Measurements from ENCODE around the gene OSBPL10.

OSBPL10 gene

DNA sequence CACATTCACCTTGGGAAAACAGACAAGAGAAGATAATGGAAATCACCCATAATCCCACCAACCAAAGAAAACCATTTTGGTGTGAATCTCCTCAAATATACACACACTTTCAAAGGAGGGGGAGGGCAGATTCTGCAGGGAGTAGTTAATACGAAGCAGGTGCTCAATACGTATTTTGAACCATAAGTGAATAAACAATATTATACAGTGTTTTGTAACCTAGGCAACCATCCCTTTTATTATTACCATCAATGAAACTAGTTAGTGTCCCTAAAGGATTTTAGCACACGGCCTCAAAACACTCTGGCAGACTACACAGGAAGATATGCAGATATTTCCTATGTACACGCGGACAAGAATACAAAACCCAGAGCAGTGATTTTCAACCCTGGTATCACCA is 6.1 kb downstream of the OSBPL10 start:
- TF ChIP-seq, protein P1, sequence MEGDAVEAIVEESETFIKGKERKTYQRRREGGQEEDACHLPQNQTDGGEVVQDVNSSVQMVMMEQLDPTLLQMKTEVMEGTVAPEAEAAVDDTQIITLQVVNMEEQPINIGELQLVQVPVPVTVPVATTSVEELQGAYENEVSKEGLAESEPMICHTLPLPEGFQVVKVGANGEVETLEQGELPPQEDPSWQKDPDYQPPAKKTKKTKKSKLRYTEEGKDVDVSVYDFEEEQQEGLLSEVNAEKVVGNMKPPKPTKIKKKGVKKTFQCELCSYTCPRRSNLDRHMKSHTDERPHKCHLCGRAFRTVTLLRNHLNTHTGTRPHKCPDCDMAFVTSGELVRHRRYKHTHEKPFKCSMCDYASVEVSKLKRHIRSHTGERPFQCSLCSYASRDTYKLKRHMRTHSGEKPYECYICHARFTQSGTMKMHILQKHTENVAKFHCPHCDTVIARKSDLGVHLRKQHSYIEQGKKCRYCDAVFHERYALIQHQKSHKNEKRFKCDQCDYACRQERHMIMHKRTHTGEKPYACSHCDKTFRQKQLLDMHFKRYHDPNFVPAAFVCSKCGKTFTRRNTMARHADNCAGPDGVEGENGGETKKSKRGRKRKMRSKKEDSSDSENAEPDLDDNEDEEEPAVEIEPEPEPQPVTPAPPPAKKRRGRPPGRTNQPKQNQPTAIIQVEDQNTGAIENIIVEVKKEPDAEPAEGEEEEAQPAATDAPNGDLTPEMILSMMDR (IDR thresholded peaks at IDR 0.05; ENCODE audit: low read depth, low read length), result no peak
- H3K4me3 ChIP-seq (ENCODE audit: low read depth, low read length), result no peak overlapping the region

DNA sequence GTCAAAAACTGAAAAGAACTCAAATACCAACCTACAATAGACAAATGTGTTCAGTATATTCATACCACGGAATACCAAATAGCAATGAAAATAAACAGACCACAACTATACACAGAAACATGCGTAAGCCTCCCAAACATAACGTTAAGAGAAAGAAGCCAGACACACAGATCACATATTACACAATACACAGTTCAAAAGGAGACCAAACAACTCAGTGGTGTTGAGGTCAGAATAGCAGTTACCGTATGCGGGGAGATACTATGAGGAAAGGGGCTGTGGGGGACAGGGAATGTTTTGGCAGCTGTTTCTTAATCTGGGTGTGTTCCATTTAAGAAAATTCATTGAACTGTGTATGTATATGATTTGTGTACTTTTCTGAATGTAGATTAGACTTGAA is 6.6 kb downstream of the OSBPL10 start:
- H3K4me3 ChIP-seq (ENCODE audit: low read depth, low read length), result no peak overlapping the region

DNA sequence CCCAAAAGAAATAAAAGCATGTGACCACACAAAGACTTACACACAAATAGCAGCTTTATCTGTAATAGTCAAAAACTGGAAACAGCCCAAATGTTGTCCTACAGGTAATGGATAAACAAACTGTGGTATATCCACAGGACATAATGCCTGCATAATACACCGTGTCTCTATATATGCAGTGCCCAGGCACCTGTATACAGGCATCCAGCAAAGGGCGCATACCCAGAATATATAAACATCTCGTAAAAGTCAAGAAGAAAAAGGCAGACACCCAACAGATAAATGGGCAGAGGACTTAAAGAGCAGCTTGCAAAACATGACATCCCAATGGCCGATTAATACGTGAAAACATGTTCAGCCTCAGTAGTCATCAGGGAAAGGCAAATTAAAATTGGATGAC is 7.2 kb downstream of the OSBPL10 start:
- TF ChIP-seq, protein P1 (IDR thresholded peaks at IDR 0.05; ENCODE audit: low read depth, low read length), result no peak
- no peak overlapping the region for H3K4me3 ChIP-seq (ENCODE audit: low read depth, low read length)

More for the DNA sequence above, 6.6 kb downstream of the OSBPL10 start:
- TF ChIP-seq, protein P1 (IDR thresholded peaks at IDR 0.05; ENCODE audit: low read depth, low read length), result no peak

DNA sequence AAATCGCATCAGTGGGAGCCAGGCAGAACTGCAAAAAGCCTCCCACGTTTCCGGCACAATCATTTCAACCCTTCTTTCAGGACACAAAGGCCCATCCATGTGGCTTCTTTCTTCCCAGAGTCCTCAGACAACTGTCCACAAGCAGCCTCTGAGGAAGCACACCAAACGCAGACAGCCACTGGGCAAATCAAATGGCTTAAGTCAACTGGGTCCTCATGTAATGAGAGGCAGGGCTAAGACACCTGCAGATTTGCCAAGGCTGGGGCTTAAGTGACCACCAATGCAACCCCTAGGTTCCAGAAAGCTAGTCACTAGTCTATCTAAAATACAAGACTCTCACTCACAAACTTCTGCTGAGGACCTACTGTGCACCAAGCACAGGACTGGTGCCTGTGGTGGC is 8.0 kb downstream of the OSBPL10 start:
- H3K4me3 ChIP-seq (ENCODE audit: low read depth, low read length), result no peak overlapping the region
- TF ChIP-seq, protein P1 (IDR thresholded peaks at IDR 0.05; ENCODE audit: low read depth, low read length), result no peak

DNA sequence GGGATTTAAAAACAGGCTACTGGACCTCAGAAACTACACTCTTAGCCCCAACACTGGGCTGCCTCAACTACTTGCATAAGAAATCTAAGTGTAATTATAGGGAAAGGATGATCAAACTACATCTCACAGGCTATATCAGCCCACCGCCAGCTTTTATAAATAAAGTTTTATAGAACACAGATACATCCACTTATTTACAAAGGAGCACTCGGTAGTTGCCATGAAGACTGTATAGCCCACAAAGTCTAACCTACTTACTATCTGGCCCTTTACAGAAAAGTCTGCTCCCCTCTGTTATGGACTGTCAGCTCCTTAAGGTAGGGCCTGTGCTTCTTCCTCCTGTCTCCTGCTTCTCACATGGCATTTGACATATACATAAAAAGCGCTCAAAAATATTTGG is 9.5 kb downstream of the OSBPL10 start:
- H3K4me3 ChIP-seq (ENCODE audit: low read depth, low read length), result no peak overlapping the region

DNA sequence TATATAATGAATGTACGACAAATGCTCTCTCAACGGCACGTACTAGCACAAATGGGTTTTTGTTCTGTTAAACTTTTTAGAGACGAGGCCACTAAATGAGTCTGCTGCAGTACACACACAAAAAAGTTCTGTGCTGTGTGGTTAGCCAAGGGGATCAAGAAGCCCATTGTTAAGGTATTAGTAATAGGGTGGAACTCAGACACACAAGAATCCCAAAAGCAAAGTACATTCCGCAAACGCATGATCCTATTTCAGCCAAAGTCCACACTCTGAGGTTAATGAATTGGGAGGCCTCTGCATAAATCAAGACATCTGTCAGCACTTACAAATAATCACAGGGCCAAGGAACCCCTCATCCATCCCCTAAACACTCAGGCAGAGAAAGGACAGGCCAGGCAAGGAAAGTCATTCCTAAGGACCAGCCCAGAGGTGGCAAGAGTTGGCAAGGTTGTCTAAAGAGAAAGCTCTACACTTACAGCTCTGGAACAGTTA is 12.1 kb downstream of the OSBPL10 start:
- peak overlapping the region; percentile 38 for H3K4me3 ChIP-seq (ENCODE audit: low read depth, low read length)
- TF ChIP-seq, protein P1 (IDR thresholded peaks at IDR 0.05; ENCODE audit: low read depth, low read length), result no peak

More for the DNA sequence above, 9.5 kb downstream of the OSBPL10 start:
- TF ChIP-seq, protein P1 (IDR thresholded peaks at IDR 0.05; ENCODE audit: low read depth, low read length), result no peak

DNA sequence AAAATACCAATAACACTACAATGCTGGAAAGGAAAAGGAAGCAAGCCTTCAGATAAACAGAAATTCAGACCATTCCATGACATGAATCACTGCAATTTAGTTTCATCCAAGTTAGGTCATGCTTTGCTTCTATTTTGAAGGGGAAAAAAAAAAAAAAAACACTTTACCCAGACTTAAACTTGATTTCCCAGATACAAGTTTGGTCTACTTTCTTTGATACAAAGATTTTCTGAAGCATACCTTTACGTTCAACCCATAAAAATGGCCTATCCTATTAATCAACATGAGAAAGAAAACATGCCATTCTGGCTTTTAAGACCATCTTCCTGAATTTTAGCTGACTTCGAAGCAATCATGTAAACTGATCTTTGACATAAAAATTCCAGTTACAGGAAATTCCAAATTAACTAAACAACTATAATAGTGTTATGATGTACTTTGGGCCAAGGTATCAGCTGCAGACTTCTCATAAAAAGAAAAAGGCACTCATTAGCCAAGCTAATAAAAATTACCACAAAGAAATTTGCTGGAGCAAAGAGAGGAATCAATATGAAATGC is 12.6 kb downstream of the OSBPL10 start:
- TF ChIP-seq, protein P1 (IDR thresholded peaks at IDR 0.05; ENCODE audit: low read depth, low read length), result no peak
- peak overlapping the region; percentile 38 for H3K4me3 ChIP-seq (ENCODE audit: low read depth, low read length)
